ENCODE data around the gene HOXD13. TPM values are rescaled to one million over a fixed set of nuclear protein-coding genes. Genes with fewer than 3 reads are reported as not detected.

Gene HOXD13
- total RNA-seq, 1 donor from 2014 or later: not detected

DNA sequence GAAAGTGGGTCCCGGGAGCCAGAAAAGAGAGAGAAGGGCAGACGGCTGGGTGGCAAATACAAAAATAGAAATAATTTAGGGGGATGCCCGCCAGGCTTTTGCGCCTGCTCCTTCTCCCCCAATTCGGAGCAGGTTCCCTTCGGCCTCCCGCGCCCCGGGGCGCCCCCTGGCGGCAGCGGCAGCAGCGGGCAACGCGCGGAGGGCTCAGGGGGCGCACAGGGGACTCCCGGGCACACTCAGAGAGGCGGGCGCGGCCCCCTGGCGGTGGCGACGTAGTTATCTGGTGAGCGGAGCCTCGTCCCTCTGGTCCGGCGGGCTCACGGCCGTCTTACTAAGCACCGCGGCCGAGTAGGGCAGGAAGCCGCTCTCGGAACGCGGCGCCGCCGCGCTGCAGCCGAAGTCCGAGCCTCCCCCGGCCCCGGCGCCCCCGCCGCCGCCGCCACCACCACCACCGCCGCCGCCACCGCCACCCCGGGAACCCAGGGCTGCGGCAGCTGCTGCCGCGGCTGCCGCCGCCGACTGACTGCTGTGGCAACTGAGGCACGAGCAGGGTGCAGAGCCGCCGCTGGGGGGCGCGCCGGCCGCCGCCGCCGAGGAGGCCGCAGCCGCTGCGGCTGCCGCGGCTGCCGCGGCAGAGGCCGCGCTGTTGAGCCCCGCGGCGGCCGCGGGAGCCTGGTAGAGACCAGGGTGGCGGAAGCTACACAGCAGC lies 12.5 kb upstream of the HOXD13 start:
- Histone ChIP-seq H3K27ac (no peak overlapping the region), H3K27me3 (peaks cover 75% of the 10 kb centered on the region), H3K4me1 (no peaks in the 10 kb centered on the region), H3K9me3 (no peaks in the 10 kb centered on the region), H3K4me3 (peak overlapping the region; percentile 28 to 37), H3K36me3 (no peaks in the 10 kb centered on the region)
- intact Hi-C loops (cut with DNase I): loop anchor here (5.0 kb wide), 1 partner anchor 42 kb away; the partner anchor contains the start of gene HOXD9
- no peak for DNase-seq (ENCODE audit: low spot score in 2 of 2)
- TF ChIP-seq, protein P1, sequence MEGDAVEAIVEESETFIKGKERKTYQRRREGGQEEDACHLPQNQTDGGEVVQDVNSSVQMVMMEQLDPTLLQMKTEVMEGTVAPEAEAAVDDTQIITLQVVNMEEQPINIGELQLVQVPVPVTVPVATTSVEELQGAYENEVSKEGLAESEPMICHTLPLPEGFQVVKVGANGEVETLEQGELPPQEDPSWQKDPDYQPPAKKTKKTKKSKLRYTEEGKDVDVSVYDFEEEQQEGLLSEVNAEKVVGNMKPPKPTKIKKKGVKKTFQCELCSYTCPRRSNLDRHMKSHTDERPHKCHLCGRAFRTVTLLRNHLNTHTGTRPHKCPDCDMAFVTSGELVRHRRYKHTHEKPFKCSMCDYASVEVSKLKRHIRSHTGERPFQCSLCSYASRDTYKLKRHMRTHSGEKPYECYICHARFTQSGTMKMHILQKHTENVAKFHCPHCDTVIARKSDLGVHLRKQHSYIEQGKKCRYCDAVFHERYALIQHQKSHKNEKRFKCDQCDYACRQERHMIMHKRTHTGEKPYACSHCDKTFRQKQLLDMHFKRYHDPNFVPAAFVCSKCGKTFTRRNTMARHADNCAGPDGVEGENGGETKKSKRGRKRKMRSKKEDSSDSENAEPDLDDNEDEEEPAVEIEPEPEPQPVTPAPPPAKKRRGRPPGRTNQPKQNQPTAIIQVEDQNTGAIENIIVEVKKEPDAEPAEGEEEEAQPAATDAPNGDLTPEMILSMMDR (IDR thresholded peaks at IDR 0.05): peak; percentile 36 to 58 (median 54)

DNA sequence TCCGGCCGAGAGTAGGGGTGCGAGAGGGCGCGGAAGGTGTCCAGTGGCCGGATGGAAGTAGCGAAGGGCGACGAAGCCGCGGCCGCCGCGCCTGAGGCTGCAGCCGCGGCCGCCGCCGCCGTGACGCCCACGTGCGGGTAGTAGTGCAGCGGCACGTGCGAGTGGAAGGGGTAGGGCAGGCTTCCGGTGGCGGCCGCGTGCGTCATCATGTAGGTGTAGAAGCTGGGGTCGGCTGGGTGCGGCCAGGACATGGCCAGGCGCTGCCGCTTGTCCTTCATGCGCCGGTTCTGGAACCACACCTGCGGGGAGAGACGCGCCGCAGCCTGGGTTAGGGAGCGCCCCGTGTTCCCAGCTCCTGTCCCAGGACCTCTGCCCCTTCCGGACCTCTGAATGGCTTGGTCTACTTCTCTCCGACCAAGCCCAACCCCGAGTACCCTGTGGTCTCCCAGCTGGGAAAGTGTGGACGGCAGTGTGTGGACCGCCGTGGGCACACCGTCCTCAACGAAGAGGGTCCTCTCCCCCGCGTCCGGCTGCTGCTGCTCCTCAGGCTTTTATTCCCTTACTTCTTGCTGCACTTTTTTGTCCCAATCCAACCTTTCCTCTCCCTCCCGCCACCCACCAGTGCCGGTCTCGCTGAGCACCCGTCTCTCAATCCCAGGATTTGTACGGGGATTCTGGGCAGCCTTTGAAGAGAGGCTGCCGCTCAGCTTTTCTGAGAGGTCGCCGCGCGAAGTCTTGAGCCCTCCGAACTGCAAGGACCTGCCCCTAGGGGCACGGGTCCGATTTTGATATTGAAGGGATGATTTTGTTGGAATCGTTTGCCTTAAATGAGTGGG lies 11.8 kb upstream of the HOXD13 start:
- Histone ChIP-seq H3K4me1 (no peaks in the 10 kb centered on the region), H3K4me3 (peak overlapping the region; percentile 25 to 37), H3K27ac (no peak overlapping the region), H3K27me3 (peaks cover 73% of the 10 kb centered on the region), H3K9me3 (no peaks in the 10 kb centered on the region), H3K36me3 (no peaks in the 10 kb centered on the region)
- TF ChIP-seq, protein P1 (IDR thresholded peaks at IDR 0.05): no peak
- DNase-seq (ENCODE audit: low spot score in 2 of 2): no peak
- intact Hi-C loops (cut with DNase I): loop anchor here (5.0 kb wide), 1 partner anchor 42 kb away; the partner anchor contains the start of gene HOXD9

DNA sequence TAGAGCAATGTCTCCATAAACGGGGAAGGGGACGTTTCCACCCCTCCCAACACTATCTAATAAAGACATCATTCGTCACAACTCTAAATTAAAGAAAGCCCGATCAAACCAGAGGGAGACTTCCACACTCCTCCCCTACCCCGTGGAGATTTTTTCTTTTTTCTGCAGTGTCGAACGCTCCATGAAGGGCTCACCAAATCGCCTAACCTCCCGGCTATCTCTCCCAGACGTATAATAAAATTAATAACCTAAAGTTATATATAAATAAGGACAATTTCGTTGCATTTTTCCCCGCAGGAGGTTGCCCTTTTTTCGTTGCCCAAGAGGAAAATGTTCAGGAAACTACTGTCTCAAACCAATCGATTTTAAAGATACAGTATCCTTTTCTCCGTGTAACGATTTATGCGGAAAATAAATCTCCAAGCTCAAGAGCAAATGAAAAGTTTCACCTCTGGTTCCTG lies 11.1 kb upstream of the HOXD13 start:
- Histone ChIP-seq H3K36me3 (no peaks in the 10 kb centered on the region), H3K9me3 (no peaks in the 10 kb centered on the region), H3K4me3 (no peak overlapping the region), H3K27me3 (peaks cover 79% of the 10 kb centered on the region), H3K4me1 (no peaks in the 10 kb centered on the region), H3K27ac (no peak overlapping the region)
- DNase-seq (ENCODE audit: low spot score in 2 of 2): no peak
- intact Hi-C loops (cut with DNase I): loop anchor here (5.0 kb wide), 1 partner anchor 41 kb away; the partner anchor contains the start of gene HOXD9
- TF ChIP-seq, protein P1 (IDR thresholded peaks at IDR 0.05): no peak

DNA sequence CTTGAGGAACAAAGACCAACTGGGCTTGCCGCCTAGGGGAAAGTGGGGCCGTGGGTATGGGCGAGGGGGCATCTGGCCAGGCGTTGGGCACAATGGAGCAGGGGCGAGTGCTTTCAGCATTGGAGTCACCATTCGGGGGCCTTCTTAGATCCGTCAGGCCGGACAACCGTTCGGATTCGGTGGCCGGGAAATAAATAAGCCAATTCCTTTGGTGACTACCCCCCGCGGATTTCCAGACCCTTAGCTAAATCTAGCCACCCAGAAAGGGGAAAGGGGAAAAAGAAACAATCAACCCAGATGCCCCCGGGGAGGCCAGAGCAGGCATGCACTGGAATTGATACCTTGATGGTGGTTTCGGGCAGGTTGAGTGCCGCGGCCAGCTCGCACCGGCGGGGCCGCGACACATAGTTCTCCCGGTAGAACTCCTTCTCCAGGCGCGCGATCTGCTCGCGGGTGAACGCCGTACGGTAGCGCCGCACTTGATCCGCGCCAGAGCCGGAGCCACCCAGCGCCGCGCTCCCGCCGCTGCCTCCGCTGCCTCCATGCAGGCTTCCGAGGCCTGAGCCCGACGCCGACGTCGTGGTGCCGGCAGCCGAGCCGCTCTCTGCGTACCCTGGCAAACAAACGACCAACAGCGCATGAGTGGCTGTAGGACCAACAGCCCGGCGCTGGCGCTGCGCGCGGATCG lies 10.5 kb upstream of the HOXD13 start:
- Histone ChIP-seq H3K4me1 (no peaks in the 10 kb centered on the region), H3K27ac (no peak overlapping the region), H3K27me3 (peaks cover 84% of the 10 kb centered on the region), H3K9me3 (no peaks in the 10 kb centered on the region), H3K4me3 (no peak overlapping the region), H3K36me3 (no peaks in the 10 kb centered on the region)
- TF ChIP-seq, protein P1 (IDR thresholded peaks at IDR 0.05): no peak
- intact Hi-C loops (cut with DNase I): loop anchor here (5.0 kb wide), 1 partner anchor 40 kb away; the partner anchor contains the start of gene HOXD9
- DNase-seq (ENCODE audit: low spot score in 2 of 2): no peak

DNA sequence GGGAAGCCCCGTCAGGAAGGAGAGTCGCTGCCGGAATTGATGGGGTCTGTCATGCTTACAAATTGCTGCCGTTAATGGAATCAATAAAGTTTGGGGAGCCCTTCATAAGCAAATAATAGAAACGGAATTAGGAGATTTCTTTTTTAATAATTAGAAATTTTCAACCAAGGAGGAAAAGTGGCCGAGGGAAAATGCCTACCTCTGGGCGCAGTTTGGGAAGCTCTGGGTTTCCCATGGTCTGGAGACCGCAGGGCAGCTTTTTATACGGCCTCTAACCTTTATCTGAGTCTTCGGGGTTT lies 10.0 kb upstream of the HOXD13 start:
- Histone ChIP-seq H3K4me1 (no peaks in the 10 kb centered on the region), H3K9me3 (no peaks in the 10 kb centered on the region), H3K4me3 (no peak overlapping the region), H3K27me3 (peaks cover 83% of the 10 kb centered on the region), H3K36me3 (no peaks in the 10 kb centered on the region), H3K27ac (no peak overlapping the region)
- no peak for DNase-seq (ENCODE audit: low spot score in 2 of 2)
- intact Hi-C loops (cut with DNase I): loop anchor here (5.0 kb wide), 1 partner anchor 40 kb away; the partner anchor contains the start of gene HOXD9
- TF ChIP-seq, protein P1 (IDR thresholded peaks at IDR 0.05): no peak
